Stimulated activated CD8-positive, alpha-beta memory T cell treated with anti-CD3 and anti-CD28 coated beads, Interleukin-2, amount 100 ng/mL, for 48 hours (primary cell): Measurements from ENCODE around the gene GRIN2A.

ENCODE experiments used
- DNase-seq, 2 donors: peaks; one replicate each; pipeline ENCODE4 v3.0.0-alpha.2; 2020; ENCODE audit warnings: low read depth in 2 of 2

The GRIN2A gene

GRCh38 chr16:10130538-10130937 is 51.7 kb downstream of the GRIN2A start:
- DNase-seq: no peak

- no peak for DNase-seq
Observed at GRCh38 chr16:10128397-10129258, 53.6 kb downstream of the GRIN2A start.

- DNase-seq: no peak
Observed at GRCh38 chr16:10126686-10127085, 55.5 kb downstream of the GRIN2A start.

- DNase-seq: no peak
Observed at GRCh38 chr16:10123141-10123540, 59.1 kb downstream of the GRIN2A start.

- DNase-seq: no peak
Observed at GRCh38 chr16:10122546-10122945, 59.7 kb downstream of the GRIN2A start.

- no peak for DNase-seq
Observed at GRCh38 chr16:10121897-10122425, 60.3 kb downstream of the GRIN2A start.

- no peak for DNase-seq
Observed at GRCh38 chr16:10121491-10121890, 60.7 kb downstream of the GRIN2A start.

GRCh38 chr16:10120953-10121352 is 61.3 kb downstream of the GRIN2A start:
- DNase-seq: no peak

GRCh38 chr16:10114409-10114808 is 67.8 kb downstream of the GRIN2A start:
- no peak for DNase-seq

- no peak for DNase-seq
Observed at GRCh38 chr16:10113248-10113647, 69.0 kb downstream of the GRIN2A start.

- DNase-seq: no peak
Observed at GRCh38 chr16:10112021-10112420, 70.2 kb downstream of the GRIN2A start.

GRCh38 chr16:10111156-10111761 is 71.0 kb downstream of the GRIN2A start:
- no peak for DNase-seq

GRCh38 chr16:10110552-10110951 is 71.7 kb downstream of the GRIN2A start:
- DNase-seq: no peak

- DNase-seq: no peak
Observed at GRCh38 chr16:10107081-10107480, 75.1 kb downstream of the GRIN2A start.

GRCh38 chr16:10103700-10104099 is 78.5 kb downstream of the GRIN2A start:
- no peak for DNase-seq

GRCh38 chr16:10103118-10103517 is 79.1 kb downstream of the GRIN2A start:
- no peak for DNase-seq

- DNase-seq: no peak
Observed at GRCh38 chr16:10100829-10101228, 81.4 kb downstream of the GRIN2A start.

GRCh38 chr16:10098991-10099390 is 83.2 kb downstream of the GRIN2A start:
- no peak for DNase-seq

GRCh38 chr16:10097271-10097670 is 85.0 kb downstream of the GRIN2A start:
- no peak for DNase-seq

- DNase-seq: no peak
Observed at GRCh38 chr16:10093576-10093975, 88.7 kb downstream of the GRIN2A start.

GRCh38 chr16:10090816-10091215 is 91.4 kb downstream of the GRIN2A start:
- no peak for DNase-seq

- no peak for DNase-seq
Observed at GRCh38 chr16:10088380-10088793, 93.8 kb downstream of the GRIN2A start.

- DNase-seq: no peak
Observed at GRCh38 chr16:10087151-10087550, 95.1 kb downstream of the GRIN2A start.
